CD4-positive, alpha-beta T cell (primary cell): ENCODE data around the gene BORCS8. TPM values are rescaled to one million over a fixed set of nuclear protein-coding genes. Genes with fewer than 3 reads are reported as not detected.

ENCODE experiments used
- ATAC-seq: fragments of 200-7000 bp; cut with Tn5 transposase; one replicate; pipeline ENCODE4 v1.10.0; 2022; ENCODE audit warnings: mild to moderate bottlenecking; ENCODE audit not compliant: poor library complexity
- CTCF ChIA-PET: fragments of 350-600 bp; sonication (Branson Sonifier 250); formaldehyde crosslinking; loops from one replicate; lab custom pipeline; 2021; ENCODE audit warnings: antibody characterized with exemption, inconsistent platforms; lab: Charles Lee
- POLR2A ChIA-PET: fragments of 350-600 bp; sonication (Branson Sonifier 250); formaldehyde crosslinking; loops from one replicate; lab custom pipeline; 2021; ENCODE audit warnings: antibody characterized with exemption, inconsistent platforms; lab: Charles Lee
- DNase-seq, 14 experiments: peaks; one replicate each; pipeline ENCODE4 v3.0.0-alpha.2; 2013 to 2020; ENCODE audit warnings: mixed read lengths in 2 of 14
- H3K27ac ChIP-seq, 2 donors: one replicate each; pipeline versions ENCODE4 v1.5.1 to v1.7.0; 2013; ENCODE audit warnings: low read length in 2 of 2, low read depth in 1 of 2, mild to moderate bottlenecking in 1 of 2
- H3K27me3 ChIP-seq, 2 experiments: 1 replicate in 1 of 2; 2 replicates in 1 of 2; pipeline versions ENCODE4 v1.6.1 to v1.7.0; 2013; ENCODE audit warnings: low read length in 2 of 2, control low read depth in 1 of 2, mild to moderate bottlenecking in 1 of 2, moderate library complexity in 1 of 2; ENCODE audit not compliant: insufficient read depth in 2 of 2, control insufficient read depth in 1 of 2
- H3K36me3 ChIP-seq: one replicate; pipeline ENCODE4 v1.6.1; 2013; ENCODE audit warnings: low read length, control low read depth; ENCODE audit not compliant: insufficient read depth
- H3K4me1 ChIP-seq: one replicate; pipeline ENCODE4 v1.6.1; 2013; ENCODE audit warnings: low read length, control low read depth; ENCODE audit not compliant: insufficient read depth
- H3K4me3 ChIP-seq: one replicate; pipeline ENCODE4 v1.5.1; 2013; ENCODE audit warnings: mild to moderate bottlenecking, low read length, moderate library complexity
- H3K9me3 ChIP-seq, 2 experiments: 1 replicate in 1 of 2; 2 replicates in 1 of 2; pipeline versions ENCODE4 v1.6.1 to v1.7.0; 2013; ENCODE audit warnings: low read length in 2 of 2, mild to moderate bottlenecking in 2 of 2, control low read depth in 1 of 2, moderate library complexity in 1 of 2; ENCODE audit not compliant: control insufficient read depth in 1 of 2, insufficient read depth in 1 of 2
- H3K27ac Mint-ChIP-seq: one replicate; pipeline ENCODE4 v1.8.0; 2020; ENCODE audit warnings: mixed read lengths
- H3K27me3 Mint-ChIP-seq: one replicate; pipeline ENCODE4 v1.8.0; 2021; ENCODE audit warnings: mixed read lengths
- H3K36me3 Mint-ChIP-seq: one replicate; pipeline ENCODE4 v1.8.0; 2021; ENCODE audit warnings: low read depth, mixed read lengths
- H3K4me1 Mint-ChIP-seq: one replicate; pipeline ENCODE4 v1.8.0; 2021; ENCODE audit warnings: low read depth, mixed read lengths
- H3K4me3 Mint-ChIP-seq: one replicate; pipeline ENCODE4 v1.8.0; 2020; ENCODE audit warnings: mild to moderate bottlenecking, mixed read lengths
- H3K9me3 Mint-ChIP-seq: one replicate; pipeline ENCODE4 v1.8.0; 2020; ENCODE audit warnings: mixed read lengths
- intact Hi-C, 2 experiments: fragments of 100-400 bp; cut with DNase I in 1 of 2; cut with micrococcal nuclease in 1 of 2; formaldehyde crosslinking; loops; one replicate each; pipeline versions ENCODE4 v1.15.1 to v1.9.0; 2023 to 2025; cut with DNase I, micrococcal nuclease
- total RNA-seq, 174 experiments: library from RNA in 2 of 174; stranded (reverse) in 2 of 174; gene quantifications; one replicate each; pipeline ENCODE4 v1.2.3 and lab custom pipeline; 2021 to 2026
- TF ChIP-seq, protein P1 (sequence below): fragments of 200-600 bp; IDR thresholded peaks from one replicate; pipeline ENCODE4 v1.8.0; 2022; ENCODE audit warnings: antibody characterized with exemption, mild to moderate bottlenecking

Gene BORCS8
- total RNA-seq, 2 experiments from 2014 or later = 12.0 to 15.0 TPM

DNA sequence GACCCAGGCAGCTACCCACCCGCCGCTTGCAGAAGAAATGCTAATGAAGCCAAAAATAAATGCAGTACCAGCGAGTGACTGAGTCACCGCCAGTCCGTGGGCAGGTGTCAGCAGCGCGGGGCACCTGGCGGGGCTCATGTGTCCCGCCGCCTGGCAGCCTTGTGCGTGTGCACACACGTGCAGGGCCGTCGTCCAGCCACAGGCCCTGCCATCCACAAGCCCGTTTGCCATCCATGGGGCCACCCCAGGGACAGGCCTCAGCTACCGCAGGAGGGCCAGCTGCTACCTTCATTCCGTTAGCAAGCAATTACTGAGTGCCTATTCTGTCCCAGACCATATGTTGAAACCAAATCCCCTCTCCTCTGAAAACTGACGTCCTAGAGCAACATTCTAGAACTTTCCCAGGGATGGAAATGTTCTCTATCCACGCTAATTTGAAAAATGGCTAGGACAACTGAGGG is 40.3 kb upstream of the BORCS8 start:
- Mint-ChIP-seq H3K36me3 (no peaks in the 10 kb centered on the region), H3K4me3 (no peak overlapping the region), H3K27me3 (peaks cover 13% of the 10 kb centered on the region), H3K4me1 (no peaks in the 10 kb centered on the region), H3K9me3 (peaks cover 3% of the 10 kb centered on the region), H3K27ac (no peak overlapping the region)
- Histone ChIP-seq H3K36me3 (no peaks in the 10 kb centered on the region), H3K4me3 (no peak overlapping the region), H3K9me3 (peaks cover 14 to 24% of the 10 kb centered on the region in 2 experiments), H3K27me3 (peaks cover 0 to 2% of the 10 kb centered on the region in 2 experiments), H3K27ac (no peak overlapping the region), H3K4me1 (no peaks in the 10 kb centered on the region)
- ATAC-seq (no peak), DNase-seq (no peak)
- CTCF ChIA-PET = no interaction called here
- POLR2A ChIA-PET = no interaction called here
- TF ChIP-seq, protein P1, sequence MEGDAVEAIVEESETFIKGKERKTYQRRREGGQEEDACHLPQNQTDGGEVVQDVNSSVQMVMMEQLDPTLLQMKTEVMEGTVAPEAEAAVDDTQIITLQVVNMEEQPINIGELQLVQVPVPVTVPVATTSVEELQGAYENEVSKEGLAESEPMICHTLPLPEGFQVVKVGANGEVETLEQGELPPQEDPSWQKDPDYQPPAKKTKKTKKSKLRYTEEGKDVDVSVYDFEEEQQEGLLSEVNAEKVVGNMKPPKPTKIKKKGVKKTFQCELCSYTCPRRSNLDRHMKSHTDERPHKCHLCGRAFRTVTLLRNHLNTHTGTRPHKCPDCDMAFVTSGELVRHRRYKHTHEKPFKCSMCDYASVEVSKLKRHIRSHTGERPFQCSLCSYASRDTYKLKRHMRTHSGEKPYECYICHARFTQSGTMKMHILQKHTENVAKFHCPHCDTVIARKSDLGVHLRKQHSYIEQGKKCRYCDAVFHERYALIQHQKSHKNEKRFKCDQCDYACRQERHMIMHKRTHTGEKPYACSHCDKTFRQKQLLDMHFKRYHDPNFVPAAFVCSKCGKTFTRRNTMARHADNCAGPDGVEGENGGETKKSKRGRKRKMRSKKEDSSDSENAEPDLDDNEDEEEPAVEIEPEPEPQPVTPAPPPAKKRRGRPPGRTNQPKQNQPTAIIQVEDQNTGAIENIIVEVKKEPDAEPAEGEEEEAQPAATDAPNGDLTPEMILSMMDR = no peak
- intact Hi-C loops = no loop called here

DNA sequence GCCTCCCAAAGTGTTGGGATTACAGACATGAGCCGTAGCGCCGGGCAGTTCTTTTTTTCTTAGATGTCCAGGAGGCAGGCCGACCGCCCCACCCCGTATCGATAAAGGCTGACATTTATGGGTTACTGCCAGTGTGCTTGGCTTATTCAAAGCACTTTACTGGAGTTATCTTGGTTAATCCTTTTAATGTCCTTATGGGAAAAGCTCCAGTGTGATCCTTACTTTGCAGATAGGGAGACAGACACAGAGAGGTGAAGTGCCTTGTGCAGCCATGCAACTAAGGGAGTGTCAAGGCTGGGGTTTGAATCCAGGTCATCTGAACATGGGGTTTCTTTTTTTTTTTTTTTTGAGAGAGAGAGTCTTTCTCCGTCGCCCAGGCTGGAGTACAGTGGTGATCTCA is 39.0 kb upstream of the BORCS8 start:
- POLR2A ChIA-PET = no interaction called here
- intact Hi-C loops = no loop called here
- Mint-ChIP-seq H3K9me3 (peaks cover under 1% of the 10 kb centered on the region), H3K36me3 (no peaks in the 10 kb centered on the region), H3K4me3 (no peak overlapping the region), H3K4me1 (no peaks in the 10 kb centered on the region), H3K27ac (no peak overlapping the region), H3K27me3 (peaks cover 13% of the 10 kb centered on the region)
- no peak for DNase-seq
- Histone ChIP-seq H3K4me3 (no peak overlapping the region), H3K36me3 (no peaks in the 10 kb centered on the region), H3K27ac (no peak overlapping the region), H3K9me3 (peaks cover 18 to 20% of the 10 kb centered on the region in 2 experiments), H3K4me1 (no peaks in the 10 kb centered on the region), H3K27me3 (peaks cover 0 to 3% of the 10 kb centered on the region in 2 experiments)
- ATAC-seq = no peak
- TF ChIP-seq, protein P1 = no peak
- CTCF ChIA-PET = interaction anchor here (0.7 kb wide), 1 partner anchor 142 kb away, joined by 4 read pairs; no protein-coding TSS in a partner anchor

DNA sequence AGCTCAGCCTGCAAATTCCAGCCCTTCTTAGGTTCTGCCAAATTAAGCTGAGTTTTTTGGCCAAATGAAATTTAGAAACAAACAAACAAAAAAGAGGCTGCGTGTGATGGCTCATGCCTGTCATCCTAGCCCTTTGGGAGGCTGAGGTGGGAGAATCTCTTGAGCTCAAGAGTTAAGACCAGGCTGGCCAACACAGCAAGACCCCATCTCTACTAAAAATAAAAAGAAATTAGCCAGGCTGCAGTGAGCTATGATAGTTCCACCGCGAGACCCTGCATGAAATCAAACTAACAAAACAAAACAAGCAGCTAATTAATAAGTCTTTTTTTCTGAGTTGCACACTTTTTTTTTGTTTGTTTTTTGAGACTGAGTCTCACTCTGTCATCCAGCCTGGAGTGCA is 37.7 kb upstream of the BORCS8 start:
- Mint-ChIP-seq H3K27me3 (peaks cover 19% of the 10 kb centered on the region), H3K36me3 (no peaks in the 10 kb centered on the region), H3K4me3 (no peak overlapping the region), H3K27ac (no peak overlapping the region), H3K9me3 (no peaks in the 10 kb centered on the region), H3K4me1 (no peaks in the 10 kb centered on the region)
- Histone ChIP-seq H3K27me3 (peaks cover 0 to 7% of the 10 kb centered on the region in 2 experiments), H3K4me3 (no peak overlapping the region), H3K9me3 (peaks cover 6 to 14% of the 10 kb centered on the region in 2 experiments), H3K4me1 (peaks cover 8% of the 10 kb centered on the region), H3K27ac (no peak overlapping the region), H3K36me3 (no peaks in the 10 kb centered on the region)
- ATAC-seq (no peak), DNase-seq (no peak)
- TF ChIP-seq, protein P1 = no peak
- intact Hi-C loops = no loop called here
- CTCF ChIA-PET = no interaction called here
- POLR2A ChIA-PET = no interaction called here
